ENCODE results near the gene RENBP.

- TF ChIP-seq TCF12 (IDR thresholded peaks at IDR 0.05; ENCODE audit: low read depth) (no peak), EP300 (IDR thresholded peaks at IDR 0.05; ENCODE audit: borderline replicate concordance) (no peak), FOXM1 (IDR thresholded peaks at IDR 0.05; ENCODE audit: borderline replicate concordance, low read depth) (no peak), RAD21 (IDR thresholded peaks at IDR 0.05; ENCODE audit: low read depth) (no peak)
Measured at GRCh38 chrX:153991013-153991580, 46.7 kb upstream of the RENBP start.

Data from Ishikawa (cell line).